Stimulated activated CD4-positive, alpha-beta T cell treated with anti-CD3 and anti-CD28 coated beads, TNF-alpha, amount 100 ng/mL, for 24 hours (primary cell): ENCODE measurements around the gene FBXO17.

ENCODE experiments used
- DNase-seq, 3 experiments: peaks; one replicate each; pipeline ENCODE4 v3.0.0-alpha.2; 2020; ENCODE audit warnings: low read depth in 3 of 3

FBXO17 gene

GRCh38 chr19:38915329-38916321 lies 59.9 kb downstream of the FBXO17 start:
- no peak for DNase-seq

DNA sequence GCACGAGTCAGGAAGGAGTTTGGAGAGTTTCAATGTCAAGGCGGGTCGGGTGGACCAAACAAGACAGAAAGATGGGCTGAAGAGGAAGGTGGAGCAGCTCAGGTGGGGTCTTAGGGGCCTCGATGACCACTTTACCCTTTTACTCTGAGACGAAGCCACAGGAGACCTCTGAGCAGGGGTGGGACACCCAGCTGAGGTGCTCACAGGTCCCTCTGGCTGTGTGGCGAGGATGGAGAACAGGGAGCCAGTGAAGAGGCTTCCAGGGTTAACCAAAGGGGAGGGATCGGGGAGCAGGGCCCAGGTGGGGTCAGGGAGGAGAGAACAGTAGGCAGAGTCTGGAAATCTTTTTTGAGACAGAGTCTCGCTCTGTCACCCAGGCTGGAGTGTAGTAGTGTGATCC lies 61.6 kb downstream of the FBXO17 start:
- no peak for DNase-seq

- DNase-seq, result no peak
These were observed 62.7 kb downstream of the FBXO17 start for GRCh38 chr19:38912600-38913514.

DNA sequence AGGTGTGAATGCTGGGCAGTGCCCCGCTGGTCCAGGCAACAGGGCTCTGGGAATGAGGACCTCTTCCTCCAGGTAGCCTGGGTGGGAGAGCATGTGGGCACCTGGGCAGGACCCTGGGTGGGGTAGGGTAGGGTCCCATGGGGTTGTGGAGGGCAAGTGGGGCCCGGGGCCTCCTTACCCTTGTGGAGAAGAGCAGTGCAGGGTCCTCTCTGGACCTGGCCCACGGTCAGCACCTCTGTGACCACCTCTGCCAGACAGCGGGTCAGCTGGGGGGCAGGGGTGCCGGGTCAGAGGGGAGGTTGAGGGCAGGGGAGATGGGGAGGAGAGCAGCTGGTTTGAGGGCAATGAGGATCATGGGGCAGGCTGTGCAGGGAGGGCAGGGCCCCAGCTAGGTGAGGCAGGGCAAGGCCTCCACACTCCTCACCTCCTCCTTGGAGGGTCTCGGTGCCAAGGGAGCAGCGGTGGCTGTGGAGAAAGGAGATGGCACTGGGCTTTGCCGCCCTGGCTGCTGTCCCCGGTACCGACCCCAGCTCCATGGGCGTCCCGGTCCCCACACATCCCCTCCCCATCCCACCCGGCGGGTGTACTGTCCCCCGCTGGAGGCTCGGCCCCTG lies 64.0 kb downstream of the FBXO17 start:
- DNase-seq, result no peak

GRCh38 chr19:38910488-38910887 lies 65.1 kb downstream of the FBXO17 start:
- no peak for DNase-seq

- no peak for DNase-seq
These were observed 66.6 kb downstream of the FBXO17 start for GRCh38 chr19:38908911-38909310.

DNA sequence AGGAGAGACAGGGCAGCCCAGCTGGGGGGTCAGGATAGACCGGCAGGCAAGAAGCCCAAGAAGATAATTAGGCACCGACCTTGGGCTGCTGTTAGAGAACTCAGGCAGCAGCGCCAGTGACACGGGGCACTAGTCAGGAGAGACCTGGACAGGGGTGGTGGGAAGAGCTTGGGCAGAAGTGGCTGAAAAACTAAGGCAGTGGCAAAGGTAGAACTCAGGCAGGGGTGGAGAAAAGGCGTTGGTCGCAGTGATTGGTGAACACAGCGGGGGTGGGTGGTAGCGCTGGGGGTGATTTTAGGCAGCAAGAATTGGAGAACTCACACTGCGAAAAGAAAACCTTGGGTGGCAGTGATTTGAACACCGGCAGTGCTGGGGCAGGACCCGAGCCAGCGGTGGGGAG lies 67.9 kb downstream of the FBXO17 start:
- DNase-seq, result no peak

DNA sequence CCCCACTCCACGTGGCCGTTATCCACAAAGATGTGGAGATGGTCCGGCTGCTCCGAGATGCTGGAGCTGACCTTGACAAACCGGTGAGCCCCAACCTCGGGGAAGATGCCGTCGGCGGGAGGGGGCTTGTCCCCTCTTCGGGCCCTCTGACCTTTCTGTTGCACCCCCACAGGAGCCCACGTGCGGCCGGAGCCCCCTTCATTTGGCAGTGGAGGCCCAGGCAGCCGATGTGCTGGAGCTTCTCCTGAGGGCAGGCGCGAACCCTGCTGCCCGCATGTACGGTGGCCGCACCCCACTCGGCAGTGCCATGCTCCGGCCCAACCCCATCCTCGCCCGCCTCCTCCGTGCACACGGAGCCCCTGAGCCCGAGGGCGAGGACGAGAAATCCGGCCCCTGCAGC lies 68.3 kb downstream of the FBXO17 start:
- no peak for DNase-seq

- no peak for DNase-seq
These were observed 69.9 kb downstream of the FBXO17 start for GRCh38 chr19:38905620-38906019.

GRCh38 chr19:38904581-38905539 lies 70.7 kb downstream of the FBXO17 start:
- DNase-seq, result no peak

- no peak for DNase-seq
These were observed 73.9 kb downstream of the FBXO17 start for GRCh38 chr19:38901683-38902082.

DNA sequence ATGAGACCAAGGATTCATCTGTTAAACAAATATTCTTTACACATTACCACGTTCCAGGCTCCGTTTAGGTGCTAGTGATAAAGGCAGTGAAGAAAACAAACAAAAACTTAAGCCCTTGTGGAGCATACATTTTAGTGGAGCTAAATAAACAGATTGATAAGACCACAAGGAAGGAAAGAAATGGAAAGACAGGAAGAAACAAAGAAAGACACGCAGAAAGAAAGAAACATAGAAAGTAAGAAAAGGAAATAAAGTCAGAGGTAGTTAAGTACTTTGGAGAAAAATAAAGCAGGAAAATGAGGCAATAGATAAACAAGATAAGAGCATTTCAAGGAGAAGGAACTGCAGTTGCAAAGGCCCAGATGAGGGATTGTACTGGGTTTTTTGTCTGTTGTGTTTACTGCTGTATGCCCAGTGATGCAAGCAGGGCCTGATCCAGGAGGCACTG lies 74.8 kb downstream of the FBXO17 start:
- DNase-seq, result no peak

DNA sequence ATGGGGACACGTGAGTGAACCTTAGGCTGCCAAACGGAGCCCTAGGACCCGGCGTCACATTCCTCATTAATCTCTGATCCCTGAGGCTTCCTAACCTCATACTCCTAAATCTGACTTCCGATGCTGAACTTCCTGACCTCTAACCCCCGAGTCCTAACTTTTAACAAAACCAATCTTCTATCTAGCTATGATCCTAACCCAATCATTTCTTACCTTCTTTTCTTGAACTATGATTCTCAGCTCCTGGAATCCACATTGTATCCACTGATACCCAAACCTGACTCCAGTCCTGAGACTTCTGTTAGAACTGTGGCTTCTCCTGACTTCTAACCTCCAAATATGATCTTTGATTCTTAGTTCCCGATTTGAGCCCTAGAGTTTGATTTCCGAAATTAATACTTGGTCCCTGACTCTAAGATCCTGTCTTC lies 75.3 kb downstream of the FBXO17 start:
- no peak for DNase-seq

DNA sequence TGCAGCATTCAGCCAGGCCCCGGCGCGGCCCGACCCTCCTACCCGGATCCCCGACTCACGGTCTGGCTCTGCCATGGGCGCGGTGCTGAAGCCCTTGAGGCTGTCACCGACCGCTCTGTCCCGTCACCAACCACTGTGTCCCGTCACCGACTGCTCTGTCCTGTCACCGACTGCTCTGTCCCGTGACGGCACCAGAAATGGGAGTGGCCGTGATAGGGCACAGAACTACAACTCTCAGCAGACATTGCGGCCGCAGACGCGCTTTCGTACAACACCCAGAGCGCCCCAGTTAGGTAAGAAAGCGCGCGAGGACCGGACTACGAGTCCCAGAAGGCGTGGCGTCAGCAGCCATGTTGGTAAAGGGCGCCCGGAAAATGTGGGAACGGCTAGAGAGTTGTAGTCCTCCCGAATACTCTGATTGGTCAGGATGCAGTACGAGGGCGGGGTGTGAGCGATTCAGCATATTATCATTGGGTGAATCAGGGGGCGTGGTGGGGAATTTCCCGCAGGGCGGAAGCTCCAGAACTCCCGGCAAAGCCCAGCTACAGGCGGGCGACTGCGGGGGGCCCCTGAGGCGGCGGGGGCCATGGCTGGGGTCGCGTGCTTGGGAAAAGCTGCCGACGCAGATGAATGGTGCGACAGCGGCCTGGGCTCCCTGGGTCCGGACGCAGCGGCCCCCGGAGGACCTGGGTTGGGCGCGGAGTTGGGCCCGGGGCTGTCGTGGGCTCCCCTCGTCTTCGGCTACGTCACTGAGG lies 75.9 kb downstream of the FBXO17 start, which contains the start of the genes NFKBIB and SIRT2:
TSS of gene NFKBIB (plus strand) at position 523 of the 755 bp plus-strand sequence. CDS start at position 587, 64 bp downstream.
TSS of gene SIRT2 (minus strand) at position 172 of the 755 bp plus-strand sequence. CDS start at position 75, 97 bp downstream.
- peak; percentile 93 to 99 (median 99) for DNase-seq

DNA sequence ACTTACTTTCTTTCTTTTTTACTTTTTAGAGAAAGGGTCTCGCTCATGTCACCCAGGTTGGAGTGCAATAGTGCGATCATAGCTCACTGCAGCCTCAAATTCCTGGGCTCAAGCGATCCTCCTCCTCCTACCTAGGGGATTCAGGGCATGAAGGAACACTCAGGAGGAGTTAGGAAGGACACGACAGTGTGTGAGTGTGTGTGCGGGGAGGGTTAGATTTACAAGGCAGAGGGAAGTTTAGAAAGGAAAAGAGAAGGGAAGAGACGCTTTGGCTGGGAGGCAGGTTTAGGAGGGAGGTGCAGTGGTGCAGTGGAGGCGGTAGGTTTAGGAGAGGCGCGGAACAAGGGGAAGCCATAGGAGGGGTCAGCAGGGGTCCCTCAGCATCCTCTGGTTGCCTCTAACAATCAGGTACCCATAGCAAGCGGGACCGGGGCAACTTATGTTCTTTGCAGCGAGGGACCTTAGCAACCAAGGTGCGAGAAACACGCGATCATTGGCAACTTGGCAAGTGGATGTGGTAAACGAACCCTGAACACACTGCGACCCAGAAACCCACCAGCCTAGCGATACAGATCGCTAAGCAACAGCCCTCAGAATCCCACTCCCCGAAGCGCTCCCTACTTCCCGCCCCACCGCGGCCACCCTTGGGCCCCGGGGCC lies 76.6 kb downstream of the FBXO17 start:
- DNase-seq, result no peak

GRCh38 chr19:38894968-38895367 lies 80.6 kb downstream of the FBXO17 start:
- no peak for DNase-seq

GRCh38 chr19:38893341-38893771 lies 82.2 kb downstream of the FBXO17 start:
- no peak for DNase-seq

DNA sequence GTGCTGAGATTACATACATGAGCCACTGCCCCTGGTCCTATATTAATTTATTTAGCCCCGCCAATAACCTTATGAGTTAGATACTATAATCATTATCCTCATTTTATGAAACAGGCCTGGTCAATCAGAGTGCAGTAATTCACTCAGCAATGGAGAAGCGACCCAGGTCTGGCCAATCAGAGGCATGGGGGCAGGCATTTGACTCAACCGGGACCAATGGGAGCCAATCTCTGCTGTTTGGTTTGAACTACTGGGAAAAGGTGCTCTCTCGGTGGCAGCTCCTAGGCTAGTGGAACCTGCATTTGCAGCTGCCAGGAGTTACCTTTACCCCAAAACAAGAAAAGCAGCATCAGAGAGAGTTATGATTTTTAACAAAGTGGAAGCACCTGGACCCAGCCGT lies 82.7 kb downstream of the FBXO17 start:
- DNase-seq, result no peak

DNA sequence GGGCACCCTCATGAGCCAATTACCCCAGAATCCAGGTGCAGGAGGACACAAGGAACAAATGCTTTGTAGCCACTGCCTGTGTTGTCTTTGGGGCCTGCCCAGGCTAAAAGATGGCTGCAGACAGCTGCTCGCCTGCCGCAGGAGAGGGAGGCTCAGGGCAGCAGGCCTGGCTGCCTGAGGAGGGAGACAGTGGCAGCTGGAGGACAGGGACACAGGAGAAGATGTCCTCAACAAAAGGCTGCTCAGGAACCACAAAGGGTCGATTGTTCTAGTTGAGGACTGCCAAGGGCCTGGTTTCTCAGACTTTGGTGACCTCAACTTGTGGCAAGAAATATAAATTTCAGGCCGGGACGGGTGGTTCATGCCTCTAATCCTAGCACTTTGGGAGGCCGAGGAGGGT lies 83.8 kb downstream of the FBXO17 start:
- no peak for DNase-seq
